ENCODE data around the gene XIRP1.

DNA sequence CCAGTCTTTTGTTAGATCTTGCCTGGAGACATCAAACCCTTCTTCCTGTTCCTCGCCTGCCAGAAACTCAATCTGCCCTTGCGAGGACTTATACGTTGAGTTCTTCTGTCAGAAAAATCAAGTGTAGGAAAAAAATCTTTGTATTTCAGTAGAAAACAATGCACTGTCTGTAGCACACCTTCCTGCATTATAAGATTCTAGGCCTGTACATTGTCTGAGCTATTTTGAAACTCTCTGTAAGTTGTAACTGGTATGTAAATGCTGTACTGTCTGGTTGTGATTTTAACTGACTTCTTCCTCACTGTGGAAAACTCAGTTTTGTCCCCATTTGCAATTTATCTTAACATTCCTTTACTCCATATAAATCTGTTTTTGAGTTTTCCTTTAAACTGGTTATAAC lies 17.7 kb upstream of the XIRP1 start:
- TF ChIP-seq, protein P1, sequence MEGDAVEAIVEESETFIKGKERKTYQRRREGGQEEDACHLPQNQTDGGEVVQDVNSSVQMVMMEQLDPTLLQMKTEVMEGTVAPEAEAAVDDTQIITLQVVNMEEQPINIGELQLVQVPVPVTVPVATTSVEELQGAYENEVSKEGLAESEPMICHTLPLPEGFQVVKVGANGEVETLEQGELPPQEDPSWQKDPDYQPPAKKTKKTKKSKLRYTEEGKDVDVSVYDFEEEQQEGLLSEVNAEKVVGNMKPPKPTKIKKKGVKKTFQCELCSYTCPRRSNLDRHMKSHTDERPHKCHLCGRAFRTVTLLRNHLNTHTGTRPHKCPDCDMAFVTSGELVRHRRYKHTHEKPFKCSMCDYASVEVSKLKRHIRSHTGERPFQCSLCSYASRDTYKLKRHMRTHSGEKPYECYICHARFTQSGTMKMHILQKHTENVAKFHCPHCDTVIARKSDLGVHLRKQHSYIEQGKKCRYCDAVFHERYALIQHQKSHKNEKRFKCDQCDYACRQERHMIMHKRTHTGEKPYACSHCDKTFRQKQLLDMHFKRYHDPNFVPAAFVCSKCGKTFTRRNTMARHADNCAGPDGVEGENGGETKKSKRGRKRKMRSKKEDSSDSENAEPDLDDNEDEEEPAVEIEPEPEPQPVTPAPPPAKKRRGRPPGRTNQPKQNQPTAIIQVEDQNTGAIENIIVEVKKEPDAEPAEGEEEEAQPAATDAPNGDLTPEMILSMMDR (IDR thresholded peaks at IDR 0.05) = no peak
- TF ChIP-seq POLR2A (IDR thresholded peaks at IDR 0.05) = no peak

Measured in uterus (tissue), 2 donors.